HCT116 (cell line): Measurements from ENCODE around the gene RAP1A. TPM values are rescaled to one million over a fixed set of nuclear protein-coding genes. Genes with fewer than 3 reads are reported as not detected.

Experiments used
- ATAC-seq: fragments of 200-7000 bp; cut with Tn5 transposase; 2 replicates; pipeline ENCODE4 v1.9.1; 2020; ENCODE audit warnings: mild to moderate bottlenecking, moderate library complexity
- BruUV-seq: library from RNA; stranded (reverse); fragments of 400-500 nt; replicated peaks from 2 replicates; lab custom pipeline; 2021; lab: Mats Ljungman, UMichigan
- CTCF ChIA-PET: fragments of 300-600 bp; sonication (Branson Sonifier 250); formaldehyde crosslinking; loops from one replicate; lab custom pipeline; 2021; ENCODE audit warnings: antibody characterized with exemption; lab: Charles Lee
- POLR2A ChIA-PET: fragments of 300-600, 350-600 bp; sonication (Branson Sonifier 250); formaldehyde crosslinking; loops from one replicate; lab custom pipeline; 2021; ENCODE audit warnings: antibody characterized with exemption; lab: Charles Lee
- RAD21 ChIA-PET, 2 experiments: fragments of 300-600 bp; sonication (Branson Sonifier 250); formaldehyde crosslinking; loops; one replicate each; lab custom pipeline; 2023; ENCODE audit warnings: low total read pairs in 2 of 2; ENCODE audit not compliant: uncharacterized antibody in 2 of 2, unreplicated experiment in 2 of 2, low non-redundant PET in 1 of 2; lab: Charles Lee
- DNase-seq: peaks from one replicate; pipeline ENCODE4 v3.0.0-alpha.2; 2010; ENCODE audit warnings: low read depth, low spot score
- H2AFZ ChIP-seq: fragments of 200-600 bp; shearing (Covaris generic), sonication (generic); 2 replicates; pipeline ENCODE4 v1.6.1; 2017; ENCODE audit warnings: low read depth, mixed run types, mixed read lengths, antibody characterized with exemption, low read length; ENCODE audit not compliant: poor library complexity, severe bottlenecking
- H3K27ac ChIP-seq: 2 replicates; pipeline ENCODE4 v1.5.1; 2012; ENCODE audit warnings: low read depth, low read length
- H3K27me3 ChIP-seq: fragments of 200-600 bp; sonication (generic); 2 replicates; pipeline ENCODE4 v1.6.1; 2016; ENCODE audit warnings: mixed run types, low read length, mixed read lengths; ENCODE audit not compliant: insufficient read depth
- H3K36me3 ChIP-seq, 2 experiments: fragments of 200-500 bp in 1 of 2; fragments of 200-600 bp in 1 of 2; sonication (Bioruptor generic) in 1 of 2; sonication (generic) in 1 of 2; 2 replicates each; pipeline versions ENCODE4 v1.5.1 to v1.6.1; 2014 to 2016; ENCODE audit warnings: low read length in 2 of 2, inconsistent platforms in 1 of 2, mixed read lengths in 1 of 2, mixed run types in 1 of 2; ENCODE audit not compliant: insufficient read depth in 2 of 2, control insufficient read depth in 1 of 2
- H3K4me1 ChIP-seq, 2 experiments: fragments of 200-600 bp in 1 of 2; sonication (generic) in 1 of 2; 2 replicates each; pipeline versions ENCODE4 v1.5.1 to v1.6.1; 2012 to 2017; ENCODE audit warnings: low read length in 2 of 2, inconsistent platforms in 1 of 2, mild to moderate bottlenecking in 1 of 2, mixed read lengths in 1 of 2, mixed run types in 1 of 2, moderate library complexity in 1 of 2; ENCODE audit not compliant: insufficient read depth in 2 of 2, control insufficient read depth in 1 of 2
- H3K4me2 ChIP-seq: fragments of 200-600 bp; sonication (generic); 2 replicates; pipeline ENCODE4 v1.6.1; 2017; ENCODE audit warnings: mixed run types, low read length, mixed read lengths
- H3K4me3 ChIP-seq, 2 experiments: fragments of 200-600 bp in 1 of 2; sonication (generic) in 1 of 2; replicated peaks in 1 of 2; 2 replicates each; pipeline ENCODE4 v1.5.1; 2011 to 2016; ENCODE audit warnings: low read length in 2 of 2, control low read depth in 1 of 2, low read depth in 1 of 2, mild to moderate bottlenecking in 1 of 2, mixed read lengths in 1 of 2, mixed run types in 1 of 2
- H3K79me2 ChIP-seq: fragments of 200-600 bp; sonication (generic); 2 replicates; pipeline ENCODE4 v1.6.1; 2017; ENCODE audit warnings: mild to moderate bottlenecking, mixed run types, low read length, moderate library complexity, mixed read lengths; ENCODE audit not compliant: insufficient read depth
- H3K9ac ChIP-seq: fragments of 200-600 bp; sonication (generic); 2 replicates; pipeline ENCODE4 v1.6.1; 2016; ENCODE audit warnings: low read length, mixed read lengths
- H3K9me2 ChIP-seq: fragments of 200-600 bp; sonication (generic), shearing (Covaris generic); 2 replicates; pipeline ENCODE4 v1.6.1; 2017; ENCODE audit warnings: mixed run types, mild to moderate bottlenecking, moderate library complexity; ENCODE audit not compliant: insufficient read depth
- H3K9me3 ChIP-seq, 2 experiments: fragments of 200-500 bp in 1 of 2; fragments of 200-600 bp in 1 of 2; sonication (Bioruptor generic) in 1 of 2; sonication (generic) in 1 of 2; 2 replicates each; pipeline ENCODE4 v1.6.1; 2014 to 2017; ENCODE audit warnings: low read length in 2 of 2, mixed read lengths in 2 of 2, inconsistent platforms in 1 of 2, low read depth in 1 of 2, mild to moderate bottlenecking in 1 of 2, mixed run types in 1 of 2, moderate library complexity in 1 of 2; ENCODE audit not compliant: control insufficient read depth in 1 of 2, insufficient read depth in 1 of 2
- H4K20me1 ChIP-seq: fragments of 200-600 bp; sonication (generic), shearing (Covaris generic); 2 replicates; pipeline ENCODE4 v1.6.1; 2017; ENCODE audit warnings: mixed run types, mild to moderate bottlenecking, moderate library complexity; ENCODE audit not compliant: insufficient read depth
- CBX3 ChIP-seq: IDR thresholded peaks from 2 replicates; pipeline ENCODE4 v1.6.1; 2012; ENCODE audit warnings: low read depth
- FOSL1 ChIP-seq: IDR thresholded peaks from 2 replicates; pipeline ENCODE4 v1.6.1; 2012; ENCODE audit warnings: low read depth
- JUND ChIP-seq: IDR thresholded peaks from 2 replicates; pipeline ENCODE4 v1.6.1; 2012
- POLR2A ChIP-seq: IDR thresholded peaks from 2 replicates; pipeline ENCODE4 v1.7.0; 2011; ENCODE audit warnings: borderline replicate concordance; ENCODE audit not compliant: insufficient read depth, insufficient read length; ENCODE audit errors: extremely low read depth
- RAD21 ChIP-seq: IDR thresholded peaks from 2 replicates; pipeline ENCODE4 v1.6.1; 2012; ENCODE audit warnings: low read depth, mild to moderate bottlenecking
- SRF ChIP-seq: IDR thresholded peaks from 2 replicates; pipeline ENCODE4 v1.6.1; 2012; ENCODE audit warnings: low read depth
- TCF7L2 ChIP-seq: IDR thresholded peaks from 2 replicates; pipeline ENCODE4 v1.7.0; 2011; ENCODE audit warnings: borderline replicate concordance, inconsistent platforms; ENCODE audit not compliant: insufficient read depth, insufficient read length; ENCODE audit errors: extremely low read depth
- YY1 ChIP-seq: IDR thresholded peaks from 2 replicates; pipeline ENCODE4 v1.6.1; 2011; ENCODE audit warnings: low read length, low read depth, moderate library complexity, mild to moderate bottlenecking; ENCODE audit not compliant: insufficient replicate concordance; ENCODE audit errors: extremely low read depth
- ZNF274 ChIP-seq: fragments of 200-500 bp; sonication (Bioruptor generic); IDR thresholded peaks from 2 replicates; pipeline ENCODE4 v1.6.1; 2014; ENCODE audit warnings: mild to moderate bottlenecking, low read depth, low read length, inconsistent platforms
- intact Hi-C: fragments of 100-400 bp; cut with micrococcal nuclease; formaldehyde crosslinking; loops from 2 replicates; pipeline ENCODE4 v1.10.0; 2022
- total RNA-seq: library from RNA; stranded (reverse); gene quantifications from one replicate; pipeline ENCODE4 v1.2.1, GENCODE V29; 2021; ENCODE audit not compliant: unreplicated experiment
- TF ChIP-seq, protein P1 (sequence below): IDR thresholded peaks from 2 replicates; pipeline ENCODE4 v1.6.1; 2012
- TF ChIP-seq, protein P2 (sequence below): IDR thresholded peaks from 2 replicates; pipeline ENCODE4 v1.6.1; 2011; ENCODE audit warnings: mild to moderate bottlenecking, low read length, moderate library complexity; ENCODE audit not compliant: insufficient replicate concordance; ENCODE audit errors: extremely low read depth

The RAP1A gene
- total RNA-seq, 1 experiment from 2014 or later: 46.2 TPM

DNA sequence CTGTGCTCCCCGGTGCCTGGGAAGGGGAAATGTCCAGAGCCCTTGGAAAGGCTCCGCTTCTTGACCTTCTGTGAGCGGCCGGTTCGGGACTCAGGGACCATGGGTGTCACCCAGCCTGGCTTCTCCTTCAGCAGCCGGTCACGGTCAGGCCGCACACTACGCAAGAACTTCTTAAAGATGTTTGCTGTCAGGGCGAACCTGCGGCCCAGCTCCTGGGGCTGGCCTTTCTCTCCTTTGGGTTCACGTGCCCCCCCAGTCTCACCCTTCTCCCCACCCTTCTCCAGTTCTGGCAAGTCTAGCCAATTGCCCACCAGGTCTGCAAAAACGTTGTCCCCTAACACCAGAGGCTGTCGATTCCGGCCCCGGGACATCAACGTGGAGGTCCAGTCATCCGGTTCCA is 107.5 kb downstream of the RAP1A start:
- ATAC-seq: no peak
- no peak for TF ChIP-seq YY1
- TF ChIP-seq ZNF274: no peak
- TF ChIP-seq TCF7L2: no peak
- TF ChIP-seq RAD21: no peak
- TF ChIP-seq JUND: no peak
- no peak for TF ChIP-seq POLR2A
- TF ChIP-seq, protein P1, sequence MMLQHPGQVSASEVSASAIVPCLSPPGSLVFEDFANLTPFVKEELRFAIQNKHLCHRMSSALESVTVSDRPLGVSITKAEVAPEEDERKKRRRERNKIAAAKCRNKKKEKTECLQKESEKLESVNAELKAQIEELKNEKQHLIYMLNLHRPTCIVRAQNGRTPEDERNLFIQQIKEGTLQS: no peak
- TF ChIP-seq, protein P2, sequence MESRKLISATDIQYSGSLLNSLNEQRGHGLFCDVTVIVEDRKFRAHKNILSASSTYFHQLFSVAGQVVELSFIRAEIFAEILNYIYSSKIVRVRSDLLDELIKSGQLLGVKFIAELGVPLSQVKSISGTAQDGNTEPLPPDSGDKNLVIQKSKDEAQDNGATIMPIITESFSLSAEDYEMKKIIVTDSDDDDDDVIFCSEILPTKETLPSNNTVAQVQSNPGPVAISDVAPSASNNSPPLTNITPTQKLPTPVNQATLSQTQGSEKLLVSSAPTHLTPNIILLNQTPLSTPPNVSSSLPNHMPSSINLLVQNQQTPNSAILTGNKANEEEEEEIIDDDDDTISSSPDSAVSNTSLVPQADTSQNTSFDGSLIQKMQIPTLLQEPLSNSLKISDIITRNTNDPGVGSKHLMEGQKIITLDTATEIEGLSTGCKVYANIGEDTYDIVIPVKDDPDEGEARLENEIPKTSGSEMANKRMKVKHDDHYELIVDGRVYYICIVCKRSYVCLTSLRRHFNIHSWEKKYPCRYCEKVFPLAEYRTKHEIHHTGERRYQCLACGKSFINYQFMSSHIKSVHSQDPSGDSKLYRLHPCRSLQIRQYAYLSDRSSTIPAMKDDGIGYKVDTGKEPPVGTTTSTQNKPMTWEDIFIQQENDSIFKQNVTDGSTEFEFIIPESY: no peak
- no peak for TF ChIP-seq SRF
- no peak for TF ChIP-seq CBX3
- no peak for TF ChIP-seq FOSL1
- TF ChIP-seq, all 23 proteins: peak for 0
- no peak for DNase-seq
- Histone ChIP-seq H4K20me1 (no peaks in the 10 kb centered on the region), H3K27ac (no peak overlapping the region), H3K9me3 (no peaks in the 10 kb centered on the region), H3K4me1 (no peaks in the 10 kb centered on the region), H3K36me3 (no peaks in the 10 kb centered on the region), H3K9ac (no peak overlapping the region), H3K9me2 (no peaks in the 10 kb centered on the region), H3K4me2 (no peak overlapping the region), H3K27me3 (no peaks in the 10 kb centered on the region), H2AFZ (no peak overlapping the region), H3K4me3 (no peak overlapping the region), H3K79me2 (no peaks in the 10 kb centered on the region)
- intact Hi-C loops: no loop called here
- BruUV-seq: no TSS peak
- ChIA-PET CTCF (interaction anchor here (2.7 kb wide), 1 partner anchor 20 kb away, joined by 7 read pairs; no protein-coding TSS in a partner anchor), RAD21 (no interaction called here), POLR2A (no interaction called here)
